HG03064 (cell line): Measurements from ENCODE around the gene TMEM184B.

ENCODE experiments used
- ATAC-seq: cut with Tn5 transposase; IDR thresholded peaks from one replicate; pipeline ENCODE4 v1.9.1; 2021; ENCODE audit warnings: low read depth; ENCODE audit not compliant: unreplicated experiment

The TMEM184B gene

DNA sequence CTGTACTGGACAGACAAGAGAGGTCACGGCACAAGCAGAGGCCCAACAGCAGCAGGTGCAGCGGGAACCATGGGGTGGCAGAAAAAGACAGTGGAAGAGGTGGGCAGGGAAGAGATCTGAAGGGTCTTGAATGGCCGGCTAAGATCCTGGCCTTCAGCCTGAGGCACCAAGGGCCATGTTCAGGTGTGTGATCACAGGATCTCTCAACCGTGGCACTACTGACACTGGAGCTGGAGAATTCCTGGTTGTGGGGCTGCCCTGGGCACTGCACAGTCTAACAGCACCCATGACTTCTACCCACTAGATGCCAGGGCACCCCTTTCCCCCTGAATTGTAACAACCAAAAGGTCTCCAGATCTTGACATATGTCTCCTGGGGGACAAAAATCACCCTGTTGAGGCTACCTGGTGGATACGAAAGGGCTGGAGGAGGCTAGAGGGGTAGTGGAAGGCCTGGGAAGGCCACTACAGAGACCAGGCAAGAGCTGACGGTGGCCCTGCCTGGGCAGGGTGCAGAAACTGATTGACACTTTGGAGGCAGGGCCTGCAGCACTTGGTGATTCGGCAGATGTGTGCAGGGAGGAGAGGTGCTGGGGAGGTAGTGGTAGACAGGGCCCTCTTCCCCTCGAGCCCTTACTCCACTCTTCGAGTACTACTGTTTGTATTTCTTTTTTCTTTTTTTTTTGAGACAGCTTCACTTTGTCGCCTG is 36.1 kb upstream of the TMEM184B start:
- no peak for ATAC-seq

DNA sequence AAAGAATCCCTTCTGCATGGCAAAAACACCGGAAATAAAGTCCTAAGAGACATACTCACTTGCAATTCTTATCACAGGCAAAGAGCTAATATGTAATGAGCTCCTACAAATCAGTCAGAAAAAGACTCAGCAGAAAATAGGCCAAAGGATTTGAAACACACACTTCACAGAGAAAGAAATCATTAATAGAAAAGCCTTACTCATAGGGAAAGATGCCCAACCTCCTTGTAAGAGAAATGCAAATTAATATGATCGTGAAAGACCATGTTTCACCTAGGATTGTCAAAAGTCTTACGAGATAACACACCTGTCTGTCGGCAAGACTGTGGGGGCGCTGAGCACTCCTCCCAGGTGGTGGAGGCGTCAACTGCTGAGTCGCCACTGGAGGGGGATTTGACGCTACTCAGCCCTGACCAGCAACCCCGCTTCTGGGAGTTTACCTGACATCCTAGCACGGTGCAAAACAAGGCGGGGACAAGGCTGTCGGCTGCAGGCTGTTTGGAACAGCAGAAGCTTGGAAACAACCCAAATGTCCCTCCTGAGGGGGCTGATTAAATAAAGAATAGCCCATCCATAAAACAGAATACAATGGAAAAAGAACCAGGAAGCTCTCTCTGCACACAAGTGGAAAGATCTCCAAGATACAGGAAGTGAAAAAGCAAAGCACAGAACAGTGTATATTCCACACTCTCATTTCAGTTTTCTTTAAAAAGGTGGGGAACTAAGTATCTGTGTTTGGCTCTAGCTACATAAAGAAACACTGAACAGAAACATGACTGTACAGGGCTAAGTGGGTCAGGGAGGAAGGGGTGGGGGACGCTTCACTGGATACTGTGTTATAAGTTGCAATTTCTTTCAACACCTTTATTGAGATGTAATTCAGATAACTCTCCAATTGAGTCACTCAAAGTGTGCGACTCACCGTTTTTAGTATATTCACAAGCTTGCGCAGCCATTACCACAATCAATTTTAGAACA is 33.0 kb upstream of the TMEM184B start:
- ATAC-seq: peak; percentile 58

DNA sequence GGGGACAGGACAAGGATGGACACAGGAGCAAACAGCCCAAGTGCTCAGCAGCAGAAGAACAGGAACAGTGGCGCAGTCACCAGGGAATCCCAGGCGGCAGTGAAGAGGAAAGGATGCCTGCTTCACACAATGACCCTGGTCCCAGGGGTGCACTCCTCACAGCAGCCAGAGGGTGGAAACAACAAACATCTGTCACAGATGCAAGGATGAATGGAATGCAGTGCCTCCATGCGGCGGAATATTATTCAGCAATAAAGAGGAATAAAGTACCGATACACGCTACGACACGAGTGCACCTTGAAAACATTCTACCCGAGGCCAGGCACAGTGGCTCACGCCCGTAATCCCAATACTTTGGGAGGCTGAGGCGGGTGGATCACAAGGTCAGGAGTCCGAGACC is 31.7 kb upstream of the TMEM184B start:
- ATAC-seq: no peak

DNA sequence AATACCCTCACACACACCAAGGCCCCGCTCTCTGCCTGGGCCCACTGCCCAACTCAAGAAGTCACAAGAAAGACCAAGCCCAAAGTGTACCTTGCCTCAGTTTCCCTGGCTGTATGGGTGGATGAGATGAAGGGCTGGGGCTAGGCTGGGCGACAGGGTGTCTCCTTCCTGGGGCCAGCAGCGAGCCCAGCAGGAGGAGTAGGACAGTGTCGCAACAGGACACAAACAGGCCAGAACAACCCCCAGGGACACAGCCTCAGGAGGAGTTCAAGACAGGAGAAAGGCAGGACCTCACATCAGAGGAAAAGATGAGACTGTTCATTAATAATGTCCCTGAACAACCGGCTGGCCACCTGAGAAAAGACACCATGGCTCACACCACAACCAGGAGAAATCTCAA is 31.2 kb upstream of the TMEM184B start:
- no peak for ATAC-seq

DNA sequence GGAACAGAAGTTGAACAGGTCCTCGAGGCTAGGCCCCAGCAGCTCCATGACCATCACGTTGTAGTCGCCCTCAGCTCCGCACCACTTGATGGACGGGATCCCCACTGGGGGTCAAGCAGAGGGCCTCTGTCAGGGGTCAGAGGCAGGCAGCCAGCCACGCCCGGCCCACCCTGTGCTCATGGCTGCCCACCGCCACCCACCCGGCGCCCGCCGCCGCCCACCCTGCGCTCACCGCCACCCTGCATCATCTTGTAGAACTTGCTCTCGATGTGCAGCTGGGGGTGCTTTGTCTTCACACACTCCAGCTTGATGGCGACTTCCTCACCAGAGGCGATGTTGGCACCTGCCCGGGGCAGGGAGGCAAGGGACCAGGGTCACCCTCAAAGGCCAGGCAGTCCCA is 30.1 kb upstream of the TMEM184B start:
- no peak for ATAC-seq

DNA sequence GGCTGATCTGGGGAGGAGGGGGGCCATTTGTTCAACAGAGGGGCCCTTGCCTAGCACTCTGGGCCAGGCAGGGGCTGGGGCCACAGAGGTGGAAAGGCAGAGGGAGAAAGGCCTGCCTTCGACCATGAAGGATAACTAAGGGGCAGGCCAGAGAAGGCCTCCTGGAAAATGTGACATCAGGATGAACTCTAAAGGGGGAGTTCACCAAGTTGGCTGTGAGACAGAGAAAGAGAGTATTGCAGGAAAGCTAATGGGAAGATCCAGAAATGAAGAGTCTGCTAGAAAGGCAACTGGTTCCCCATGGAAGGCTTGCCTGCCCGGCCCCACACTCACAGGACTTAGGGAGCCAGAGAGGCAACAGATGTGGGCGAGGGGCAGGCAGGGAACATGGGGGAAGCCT is 28.1 kb upstream of the TMEM184B start:
- no peak for ATAC-seq

DNA sequence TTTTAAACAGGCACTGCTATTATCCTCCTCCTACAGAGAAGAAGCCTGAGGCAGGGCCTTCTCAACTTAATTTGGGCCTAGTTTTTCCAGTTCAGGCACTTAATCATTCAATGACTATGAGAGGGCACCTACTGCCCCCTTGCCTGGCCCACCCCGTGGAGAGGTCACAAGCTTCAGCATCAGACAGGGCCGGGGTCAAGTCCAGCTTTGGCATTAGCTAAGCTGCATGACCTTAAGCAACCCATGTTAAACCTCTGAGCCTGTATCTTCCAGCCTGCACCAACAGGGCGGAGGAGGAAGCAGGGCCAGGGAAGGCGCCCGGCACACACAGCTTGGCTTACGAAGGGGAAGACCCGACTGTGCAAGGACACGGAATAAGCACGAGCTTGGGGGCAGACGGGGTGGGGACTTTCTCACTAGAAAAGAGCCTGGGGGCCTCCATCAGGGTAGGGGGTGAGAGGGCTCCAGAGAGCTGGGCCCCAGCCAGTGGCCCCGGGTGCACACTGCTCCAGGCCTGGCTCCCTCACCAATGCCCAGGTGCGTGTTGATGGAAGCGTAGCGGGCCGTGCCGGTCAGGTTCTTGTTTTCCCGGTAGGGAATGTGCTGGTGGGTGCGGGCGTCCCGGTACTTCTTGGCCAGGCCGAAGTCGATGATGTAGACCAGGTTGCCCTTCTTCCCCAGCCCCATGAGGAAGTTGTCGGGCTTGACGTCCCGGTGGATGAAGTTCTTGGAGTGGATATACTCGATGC is 27.6 kb upstream of the TMEM184B start:
- no peak for ATAC-seq

DNA sequence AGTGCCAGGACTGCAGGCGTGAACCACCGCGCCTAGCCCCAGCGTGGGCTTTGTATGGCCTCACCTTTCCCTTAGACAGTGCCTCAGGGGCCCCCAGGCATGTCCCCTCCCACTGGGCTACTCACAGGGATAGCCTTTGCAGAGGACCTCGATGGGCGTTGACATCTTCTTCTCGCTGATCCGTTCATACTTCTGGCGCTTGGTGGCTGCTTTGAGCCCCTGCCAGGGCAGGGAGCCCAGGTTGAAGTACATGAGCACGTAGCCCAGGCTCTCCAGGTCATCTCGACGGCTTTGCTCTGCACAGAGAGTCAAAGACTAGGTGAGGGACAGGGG is 26.9 kb upstream of the TMEM184B start:
- no peak for ATAC-seq

DNA sequence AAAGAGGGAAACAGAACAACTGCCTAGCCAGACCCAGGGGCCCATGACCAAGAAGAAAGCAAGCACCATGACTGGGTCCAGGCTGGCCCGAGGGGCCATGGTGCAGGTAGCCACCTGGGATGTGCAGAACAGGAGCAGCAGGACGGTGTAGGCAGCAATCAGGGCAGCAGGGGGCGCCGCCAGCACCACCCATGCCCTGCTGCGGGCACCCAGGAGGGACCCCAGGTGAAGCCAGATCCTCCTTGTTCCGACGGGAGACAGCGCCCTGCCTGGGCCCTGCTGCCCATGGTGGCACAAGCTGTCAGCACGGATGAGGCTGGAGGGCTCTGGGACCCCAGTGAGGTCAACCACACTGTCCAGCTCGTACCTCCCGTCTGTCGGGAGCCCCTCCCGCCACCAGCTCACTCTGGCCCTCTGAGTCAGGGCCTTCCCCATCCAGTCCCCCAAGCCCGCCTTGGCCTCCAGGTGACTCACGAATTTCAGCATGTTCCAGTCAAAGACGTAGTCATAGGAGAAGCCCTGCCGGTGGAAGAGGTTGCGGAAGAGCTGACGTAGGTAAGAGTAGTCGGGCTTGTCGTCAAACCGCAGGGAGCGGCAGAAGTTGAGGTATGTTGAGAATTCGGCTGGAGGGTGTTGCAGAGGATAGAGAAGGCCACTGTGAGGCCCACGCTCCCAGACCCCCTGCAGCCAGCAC is 25.6 kb upstream of the TMEM184B start:
- ATAC-seq: no peak

DNA sequence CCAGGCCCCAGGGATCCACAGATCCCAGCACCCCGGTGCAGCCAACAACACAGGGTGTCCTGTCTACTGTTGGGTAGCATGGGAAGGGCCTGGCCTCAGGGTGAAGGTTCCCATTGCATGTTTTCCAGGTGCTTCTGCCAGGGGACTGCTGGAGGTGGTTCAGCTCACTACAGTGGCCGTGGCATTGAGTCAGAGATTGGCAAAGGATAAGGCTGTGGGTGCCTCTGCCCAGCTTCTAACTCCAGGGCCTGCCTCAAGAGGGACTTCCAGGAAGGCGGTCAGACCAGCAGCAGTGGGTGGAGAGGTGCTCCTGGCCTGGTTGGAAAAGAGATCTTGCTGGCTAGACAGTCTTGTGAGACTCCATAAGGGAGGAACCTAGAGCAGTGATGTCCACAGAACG is 23.6 kb upstream of the TMEM184B start:
- ATAC-seq: no peak

DNA sequence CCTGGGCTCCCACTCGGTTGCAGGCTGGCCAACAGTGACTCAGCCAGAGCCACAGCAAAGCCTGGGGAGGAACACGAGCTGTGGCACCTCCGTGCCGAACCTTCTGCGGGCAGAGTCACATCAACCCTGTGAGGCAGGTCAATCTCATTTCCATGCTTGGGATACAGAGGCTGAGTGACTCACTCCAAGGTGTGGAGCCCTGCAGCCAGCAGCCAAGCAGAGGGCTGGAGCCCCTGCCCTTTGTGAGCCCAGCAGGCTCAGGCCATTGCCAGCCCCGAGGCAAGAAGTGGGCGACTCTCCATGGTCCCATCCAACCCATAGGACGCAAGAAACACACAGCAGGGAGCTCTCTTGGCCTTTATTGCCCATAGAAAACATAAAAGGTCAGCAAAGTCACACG is 23.1 kb upstream of the TMEM184B start:
- ATAC-seq: no peak

DNA sequence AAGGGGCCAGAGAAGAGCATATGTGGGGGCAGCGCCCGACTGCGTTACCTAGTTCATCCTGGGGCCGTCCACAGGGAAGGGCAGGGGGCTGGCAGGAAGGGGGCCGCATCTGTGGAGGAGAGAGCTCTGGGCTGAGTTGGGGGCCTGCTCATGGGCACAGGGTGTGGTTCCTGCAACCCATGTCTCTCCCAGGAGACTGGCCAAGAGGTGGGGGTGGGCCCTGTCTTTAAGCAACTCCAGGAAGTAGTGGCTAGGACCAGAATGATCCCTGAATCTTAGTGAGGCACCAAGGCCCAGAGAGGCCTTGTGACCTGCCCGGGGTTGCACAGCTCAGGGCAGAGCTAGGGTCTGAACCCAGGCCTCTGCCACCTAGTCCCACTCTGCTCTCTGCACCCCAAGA is 22.5 kb upstream of the TMEM184B start:
- ATAC-seq: no peak

DNA sequence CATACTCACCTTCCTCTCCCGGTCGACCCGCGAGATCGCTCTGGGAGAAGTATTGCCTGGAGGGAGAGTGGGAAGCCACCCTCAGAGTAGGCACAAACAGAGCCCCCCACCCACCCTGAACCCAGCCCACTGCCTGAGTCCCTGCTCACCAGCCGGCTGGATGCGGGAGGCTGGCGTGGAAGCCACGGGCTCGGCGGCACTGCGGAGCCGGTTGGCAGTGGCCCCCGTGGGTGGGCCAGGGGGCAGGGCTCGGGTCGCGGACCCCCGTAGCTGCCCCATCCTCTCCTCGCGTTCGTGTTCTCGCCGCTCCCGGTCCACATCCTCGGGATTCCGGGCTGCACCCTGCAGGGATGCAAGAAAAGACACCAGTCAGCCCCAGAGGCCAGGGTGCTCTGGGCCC is 21.4 kb upstream of the TMEM184B start:
- no peak for ATAC-seq

DNA sequence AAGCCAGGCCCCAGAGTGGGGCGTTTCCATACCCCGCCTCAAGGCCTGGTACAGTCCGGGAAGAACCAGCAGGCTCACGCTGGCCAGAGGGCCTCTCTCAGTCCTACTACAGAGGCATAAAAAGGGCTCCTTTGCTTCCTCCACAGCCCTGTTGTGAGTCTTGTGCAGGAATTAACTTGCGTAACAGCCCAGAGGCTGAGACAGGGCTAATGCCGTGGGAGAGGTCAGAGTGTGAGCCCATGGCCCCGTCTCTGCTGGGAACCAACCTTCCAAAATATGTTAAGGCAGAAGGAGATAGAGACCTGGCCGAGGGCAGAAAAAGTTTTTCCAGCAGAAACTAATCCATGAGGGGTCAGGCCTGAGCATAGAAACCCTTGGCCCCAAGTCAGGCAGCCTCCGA is 19.9 kb upstream of the TMEM184B start:
- no peak for ATAC-seq

DNA sequence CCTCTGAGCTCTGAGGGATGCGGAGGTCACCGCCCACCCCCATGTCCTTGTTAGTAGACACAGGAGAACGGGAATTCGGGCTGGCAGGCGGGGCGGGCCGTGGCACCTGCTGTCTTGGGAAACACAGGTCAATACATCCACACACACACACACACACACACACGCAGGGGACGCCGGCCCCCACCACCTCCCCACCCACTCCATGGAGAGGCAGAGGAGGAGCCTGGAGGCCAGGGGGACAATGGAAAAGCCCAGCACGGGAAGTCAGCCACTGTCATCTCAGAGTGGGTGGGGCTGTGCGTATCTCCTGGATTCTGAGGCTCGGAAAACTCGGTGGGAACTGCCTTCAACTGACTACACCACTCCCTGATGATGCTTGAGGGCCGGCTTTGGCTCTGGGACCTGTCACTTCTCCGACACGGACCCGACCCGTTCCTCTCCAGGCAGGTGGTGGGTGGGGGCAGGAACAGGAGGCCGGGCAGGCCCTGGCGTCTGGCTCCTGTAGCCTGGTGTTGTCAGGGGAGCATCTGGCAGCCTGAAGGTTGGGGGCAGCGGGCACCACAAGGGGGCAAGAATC is 18.5 kb upstream of the TMEM184B start:
- ATAC-seq: no peak

DNA sequence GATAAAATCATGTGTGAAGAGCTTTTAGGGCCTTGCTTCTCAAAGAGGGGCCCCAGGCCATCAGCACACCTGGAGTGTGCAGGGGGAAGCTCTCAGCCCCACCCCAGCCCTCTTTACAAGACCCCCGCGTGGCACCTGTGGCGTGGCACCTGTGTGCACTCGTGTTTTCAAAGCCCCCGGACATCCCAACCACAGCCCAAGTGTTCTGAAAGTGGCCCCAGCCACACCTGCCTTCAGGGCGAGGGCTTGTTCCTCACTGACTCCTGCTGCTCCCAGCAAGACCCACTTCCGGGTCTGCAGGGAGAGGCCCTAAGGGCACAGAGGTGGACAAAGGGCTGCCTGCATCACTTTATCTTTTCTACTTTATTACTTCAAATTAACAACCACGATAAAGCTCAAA is 17.5 kb upstream of the TMEM184B start:
- ATAC-seq: no peak

DNA sequence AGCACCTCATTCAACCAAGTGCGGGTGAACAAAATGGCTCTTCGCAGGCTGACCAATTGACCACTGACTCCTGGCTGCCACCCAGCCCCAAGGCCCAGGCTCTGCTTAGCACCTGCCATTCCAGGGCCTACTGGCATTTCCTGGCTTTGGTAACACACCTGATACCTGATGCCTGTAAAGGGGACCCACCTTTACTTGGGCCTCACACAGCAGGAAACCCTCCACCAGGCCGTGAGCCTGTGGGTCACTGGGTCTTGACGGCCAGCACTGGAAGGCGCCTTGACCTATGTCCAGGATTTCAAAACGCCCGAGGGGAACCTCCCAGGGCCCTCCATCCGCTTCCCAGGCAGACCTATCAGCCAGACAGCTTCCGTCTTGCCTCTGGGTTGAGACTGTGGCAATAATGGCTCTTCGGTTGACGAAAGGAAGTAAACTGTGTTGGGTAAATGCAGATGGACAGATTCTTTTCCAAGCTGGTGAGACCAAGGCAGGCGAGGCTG is 16.8 kb upstream of the TMEM184B start:
- no peak for ATAC-seq

DNA sequence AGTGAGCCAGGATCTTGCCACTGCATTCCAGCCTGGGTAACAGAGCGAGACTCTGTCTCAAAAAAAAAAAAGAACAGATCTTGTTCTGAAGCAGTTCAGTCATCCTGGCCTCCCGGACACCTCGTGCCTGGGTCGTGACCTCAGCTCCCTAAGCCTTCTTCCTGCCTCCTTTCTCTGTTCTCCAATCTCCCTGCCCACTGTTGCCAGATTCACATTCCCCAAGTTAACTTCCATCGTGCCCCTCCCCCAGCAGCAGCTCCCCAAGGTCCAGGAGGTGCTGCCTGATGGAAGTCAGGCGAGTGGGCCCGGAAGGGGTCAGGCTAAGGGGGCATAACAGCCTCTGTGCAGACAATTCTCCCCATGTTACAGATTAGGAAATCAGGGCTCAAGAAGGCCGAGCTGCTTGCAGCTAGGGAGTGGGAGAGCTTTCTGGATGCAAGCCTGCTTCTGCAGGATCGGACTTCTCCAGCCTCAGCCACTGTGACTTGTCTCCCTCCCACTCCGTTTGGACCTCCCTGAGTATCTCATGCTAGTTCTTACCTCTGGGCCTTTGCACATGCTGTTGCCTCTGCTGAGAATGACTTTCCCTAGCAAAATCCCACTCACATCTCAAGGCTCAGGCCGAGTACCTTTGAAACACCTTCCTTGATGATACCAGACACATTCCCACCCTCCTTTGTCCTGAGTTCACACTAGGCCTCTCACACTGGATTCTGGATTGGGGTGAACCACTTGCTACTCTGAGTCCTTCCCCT is 14.3 kb upstream of the TMEM184B start:
- ATAC-seq: no peak

DNA sequence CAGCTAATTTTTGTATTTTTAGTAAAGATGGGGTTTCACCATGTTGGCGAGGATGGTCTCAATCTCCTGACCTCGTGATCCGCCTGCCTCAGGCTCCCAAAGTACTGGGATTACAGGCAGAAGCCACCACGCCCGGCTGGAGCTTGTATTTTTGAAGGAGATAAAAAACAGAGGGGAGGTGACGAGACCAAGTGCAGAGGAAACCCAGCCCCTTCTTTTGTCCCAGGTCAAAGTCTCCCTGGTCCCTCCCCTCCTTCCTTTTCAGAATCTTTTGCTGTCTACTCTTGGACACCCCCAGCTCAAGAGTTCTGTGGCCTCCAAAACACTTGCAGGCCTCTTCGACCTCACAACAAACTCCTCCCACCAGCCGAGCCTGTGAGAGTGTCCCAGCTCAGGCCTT is 12.2 kb upstream of the TMEM184B start:
- ATAC-seq: no peak

DNA sequence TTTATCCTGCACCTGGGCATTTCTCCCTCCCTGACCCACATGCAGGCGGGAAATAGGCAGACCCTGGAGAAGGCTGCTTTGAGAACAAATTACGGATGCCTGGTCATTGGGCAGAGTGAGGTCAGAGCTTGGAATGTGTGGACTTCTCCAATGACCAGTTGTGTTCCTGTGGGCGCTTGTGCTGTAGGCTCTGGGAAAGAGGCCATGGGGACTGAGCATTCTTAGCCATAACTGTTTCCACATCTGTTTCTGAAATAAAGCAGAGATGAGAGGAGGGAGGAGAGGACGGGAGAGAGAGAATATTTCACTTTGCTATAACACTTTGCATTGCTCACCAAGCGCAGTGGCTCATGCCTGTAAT is 11.2 kb upstream of the TMEM184B start:
- ATAC-seq: no peak
